Bronchial epithelial cell (primary cell): ENCODE results near the gene NEB. TPM values are rescaled to one million over a fixed set of nuclear protein-coding genes. Genes with fewer than 3 reads are reported as not detected.
A peak's percentile ranks its signal among the peaks of the same experiment; 100 is the strongest.

Source experiments
- DNase-seq: peaks from one replicate; pipeline ENCODE4 v3.0.0-alpha.2; 2010; ENCODE audit warnings: low read depth
- FAIRE-seq: peaks from 2 replicates; lab custom pipeline; 2011; peaks lifted over from hg19 to GRCh38; lab: Jason Lieb, UNC
- H3K27me3 ChIP-seq: 2 replicates; pipeline ENCODE4 v1.5.1; 2011; ENCODE audit warnings: low read length; ENCODE audit not compliant: control insufficient read depth, insufficient read depth
- H3K36me3 ChIP-seq: 2 replicates; pipeline ENCODE4 v1.5.1; 2011; ENCODE audit warnings: low read length; ENCODE audit not compliant: control insufficient read depth, insufficient read depth
- H3K4me3 ChIP-seq: 2 replicates; pipeline ENCODE4 v1.5.1; 2011; ENCODE audit warnings: mild to moderate bottlenecking, low read depth, low read length, control low read depth
- total RNA-seq: library from RNA; depleted of rRNA; stranded (reverse); fragments of >200 nt; gene quantifications from 2 replicates; pipeline ENCODE4 v1.2.1, GENCODE V29; 2014
- TF ChIP-seq, protein P1 (sequence below): IDR thresholded peaks from 2 replicates; pipeline ENCODE4 v1.5.1; 2011; ENCODE audit warnings: mild to moderate bottlenecking, moderate library complexity, low read length, control low read depth, inconsistent platforms; ENCODE audit not compliant: insufficient read depth, severe bottlenecking

The NEB gene
- total RNA-seq, 1 donor from 2014 or later, result 0.26 TPM

GRCh38 chr2:151459358-151459757 is 274.9 kb downstream of the NEB start:
- DNase-seq, result no peak
- Histone ChIP-seq H3K27me3 (no peaks in the 10 kb centered on the region), H3K36me3 (peaks cover 6% of the 10 kb centered on the region), H3K4me3 (no peak overlapping the region)
- TF ChIP-seq, protein P1, sequence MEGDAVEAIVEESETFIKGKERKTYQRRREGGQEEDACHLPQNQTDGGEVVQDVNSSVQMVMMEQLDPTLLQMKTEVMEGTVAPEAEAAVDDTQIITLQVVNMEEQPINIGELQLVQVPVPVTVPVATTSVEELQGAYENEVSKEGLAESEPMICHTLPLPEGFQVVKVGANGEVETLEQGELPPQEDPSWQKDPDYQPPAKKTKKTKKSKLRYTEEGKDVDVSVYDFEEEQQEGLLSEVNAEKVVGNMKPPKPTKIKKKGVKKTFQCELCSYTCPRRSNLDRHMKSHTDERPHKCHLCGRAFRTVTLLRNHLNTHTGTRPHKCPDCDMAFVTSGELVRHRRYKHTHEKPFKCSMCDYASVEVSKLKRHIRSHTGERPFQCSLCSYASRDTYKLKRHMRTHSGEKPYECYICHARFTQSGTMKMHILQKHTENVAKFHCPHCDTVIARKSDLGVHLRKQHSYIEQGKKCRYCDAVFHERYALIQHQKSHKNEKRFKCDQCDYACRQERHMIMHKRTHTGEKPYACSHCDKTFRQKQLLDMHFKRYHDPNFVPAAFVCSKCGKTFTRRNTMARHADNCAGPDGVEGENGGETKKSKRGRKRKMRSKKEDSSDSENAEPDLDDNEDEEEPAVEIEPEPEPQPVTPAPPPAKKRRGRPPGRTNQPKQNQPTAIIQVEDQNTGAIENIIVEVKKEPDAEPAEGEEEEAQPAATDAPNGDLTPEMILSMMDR, result no peak
- no peak for FAIRE-seq

DNA sequence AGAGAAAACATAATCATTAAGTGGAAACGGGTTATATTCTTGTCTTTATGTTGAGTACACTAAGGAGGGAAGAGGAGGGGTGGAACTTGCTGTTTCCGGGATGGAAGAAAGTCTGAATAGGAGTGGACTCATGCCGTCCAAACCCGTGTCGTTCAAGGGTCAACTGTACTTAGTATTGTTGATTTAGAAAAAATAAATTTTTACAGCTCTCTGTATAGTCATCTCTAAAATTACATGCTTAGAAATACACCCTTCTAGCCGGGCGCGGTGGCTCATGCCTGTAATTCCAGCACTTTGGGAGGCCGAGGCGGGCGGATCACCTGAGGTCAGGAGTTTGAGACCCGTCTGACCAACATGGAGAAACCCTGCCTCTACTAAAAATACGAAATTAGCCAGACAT is 295.1 kb downstream of the NEB start:
- no peak overlapping the region for H3K4me3 ChIP-seq

GRCh38 chr2:151438506-151438905 is 295.8 kb downstream of the NEB start:
- H3K36me3 ChIP-seq, result peaks cover 5% of the 10 kb centered on the region
- FAIRE-seq (no peak), DNase-seq (no peak)
- TF ChIP-seq, protein P1, result no peak
- H3K4me3 ChIP-seq, result no peak overlapping the region
- no peaks in the 10 kb centered on the region for H3K27me3 ChIP-seq

More for the DNA sequence above, 295.1 kb downstream of the NEB start:
- Histone ChIP-seq H3K27me3 (no peaks in the 10 kb centered on the region), H3K36me3 (peaks cover 5% of the 10 kb centered on the region)
- TF ChIP-seq, protein P1, result no peak
- DNase-seq (no peak), FAIRE-seq (no peak)

DNA sequence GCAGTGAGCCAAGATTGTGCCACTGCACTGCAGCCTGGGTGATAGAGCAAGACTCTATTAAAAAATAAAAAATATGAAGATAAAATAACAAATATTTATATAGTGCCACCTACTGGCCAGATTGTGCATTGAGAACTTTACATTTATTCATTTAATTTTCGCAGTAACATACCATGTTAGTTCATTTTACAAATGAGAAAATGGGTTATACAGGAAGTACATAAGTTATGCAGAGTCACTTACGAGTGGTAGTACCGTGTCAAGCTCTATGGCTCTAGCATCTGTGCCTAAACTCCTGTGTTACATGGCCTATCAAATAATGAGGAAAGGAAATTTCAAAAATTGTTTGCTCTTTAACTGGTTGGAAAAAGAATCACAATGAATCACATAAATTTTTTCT is 296.6 kb downstream of the NEB start:
- TF ChIP-seq, protein P1, result peak; percentile 17
- Histone ChIP-seq H3K4me3 (no peak overlapping the region), H3K36me3 (peaks cover 5% of the 10 kb centered on the region), H3K27me3 (no peaks in the 10 kb centered on the region)
- DNase-seq, result peak; percentile 25
- FAIRE-seq, result no peak

Other genes with a start within 250 kb of the NEB start
- 66.6 and 77.7 TPM in 2 replicates for gene ARL5A, start 93.9 kb upstream of the NEB start, total RNA-seq